CD4-positive, CD25-positive, alpha-beta regulatory T cell (primary cell): ENCODE data around the gene PCDHGB7. TPM values are rescaled to one million over a fixed set of nuclear protein-coding genes. Genes with fewer than 3 reads are reported as not detected.
"Not testable (repeated sequence)": the region's sequence is repeated elsewhere in the genome, so short reads cannot be mapped to it uniquely, and the experiment has no call there.

Source experiments
- ATAC-seq, 2 donors: fragments of 150-1000 bp; cut with Tn5 transposase; one replicate each; pipeline ENCODE4 v1.10.0; 2021; ENCODE audit warnings: low read depth in 2 of 2, moderate number of reproducible peaks in 2 of 2, moderate library complexity in 1 of 2
- DNase-seq, 3 donors: peaks; one replicate each; pipeline versions ENCODE4 v3.0.0 to v3.0.0-alpha.2; 2012 to 2022; ENCODE audit warnings: mixed read lengths in 1 of 3
- H3K27ac ChIP-seq: one replicate; pipeline ENCODE4 v1.7.0; 2013; ENCODE audit warnings: mild to moderate bottlenecking, low read length; ENCODE audit not compliant: insufficient read depth, poor library complexity, severe bottlenecking
- H3K27me3 ChIP-seq: one replicate; pipeline ENCODE4 v1.7.0; 2013; ENCODE audit warnings: low read length; ENCODE audit not compliant: control insufficient read depth, insufficient read depth
- H3K36me3 ChIP-seq: one replicate; pipeline ENCODE4 v1.7.0; 2013; ENCODE audit warnings: mild to moderate bottlenecking, low read length, moderate library complexity; ENCODE audit not compliant: control insufficient read depth, insufficient read depth
- H3K4me1 ChIP-seq: 2 replicates; pipeline ENCODE4 v1.7.0; 2013; ENCODE audit warnings: mild to moderate bottlenecking, low read length; ENCODE audit not compliant: insufficient read depth, control insufficient read depth, poor library complexity, severe bottlenecking
- H3K4me3 ChIP-seq: one replicate; pipeline ENCODE4 v1.7.0; 2013; ENCODE audit warnings: low read depth, mild to moderate bottlenecking, low read length, moderate library complexity
- H3K9me3 ChIP-seq, 2 experiments: 1 replicate in 1 of 2; 2 replicates in 1 of 2; pipeline ENCODE4 v1.7.0; 2013; ENCODE audit warnings: low read length in 2 of 2, mild to moderate bottlenecking in 1 of 2, moderate library complexity in 1 of 2; ENCODE audit not compliant: control insufficient read depth in 2 of 2
- H3K27ac Mint-ChIP-seq, 3 donors: one replicate each; pipeline ENCODE4 v1.8.0; 2020 to 2022; ENCODE audit warnings: mild to moderate bottlenecking in 3 of 3, mixed read lengths in 3 of 3, moderate library complexity in 2 of 3
- H3K27me3 Mint-ChIP-seq: one replicate; pipeline ENCODE4 v1.8.0; 2022; ENCODE audit warnings: mild to moderate bottlenecking, mixed read lengths
- H3K36me3 Mint-ChIP-seq: one replicate; pipeline ENCODE4 v1.8.0; 2020; ENCODE audit warnings: mixed read lengths
- H3K4me1 Mint-ChIP-seq, 4 donors: one replicate each; pipeline ENCODE4 v1.8.0; 2020 to 2022; ENCODE audit warnings: mixed read lengths in 4 of 4, mild to moderate bottlenecking in 1 of 4
- H3K4me3 Mint-ChIP-seq, 4 donors: one replicate each; pipeline ENCODE4 v1.8.0; 2020 to 2022; ENCODE audit warnings: mild to moderate bottlenecking in 4 of 4, mixed read lengths in 4 of 4, moderate library complexity in 3 of 4
- H3K9me3 Mint-ChIP-seq, 7 donors: one replicate each; pipeline ENCODE4 v1.8.0; 2020 to 2022; ENCODE audit warnings: mixed read lengths in 7 of 7, mild to moderate bottlenecking in 3 of 7, moderate library complexity in 2 of 7
- polyA plus RNA-seq, 4 donors: library from polyadenylated mRNA; unstranded; fragments of 300-500 nt; fragmentation: Illumina TruSeq; gene quantifications; one replicate each; pipeline ENCODE4 v1.2.3, GENCODE V29; 2021
- total RNA-seq: library from RNA; stranded (reverse); gene quantifications from one replicate; pipeline ENCODE4 v1.2.3, GENCODE V29; 2022

The PCDHGB7 gene
- total and polyA plus RNA-seq, 5 donors from 2014 or later: not detected

DNA sequence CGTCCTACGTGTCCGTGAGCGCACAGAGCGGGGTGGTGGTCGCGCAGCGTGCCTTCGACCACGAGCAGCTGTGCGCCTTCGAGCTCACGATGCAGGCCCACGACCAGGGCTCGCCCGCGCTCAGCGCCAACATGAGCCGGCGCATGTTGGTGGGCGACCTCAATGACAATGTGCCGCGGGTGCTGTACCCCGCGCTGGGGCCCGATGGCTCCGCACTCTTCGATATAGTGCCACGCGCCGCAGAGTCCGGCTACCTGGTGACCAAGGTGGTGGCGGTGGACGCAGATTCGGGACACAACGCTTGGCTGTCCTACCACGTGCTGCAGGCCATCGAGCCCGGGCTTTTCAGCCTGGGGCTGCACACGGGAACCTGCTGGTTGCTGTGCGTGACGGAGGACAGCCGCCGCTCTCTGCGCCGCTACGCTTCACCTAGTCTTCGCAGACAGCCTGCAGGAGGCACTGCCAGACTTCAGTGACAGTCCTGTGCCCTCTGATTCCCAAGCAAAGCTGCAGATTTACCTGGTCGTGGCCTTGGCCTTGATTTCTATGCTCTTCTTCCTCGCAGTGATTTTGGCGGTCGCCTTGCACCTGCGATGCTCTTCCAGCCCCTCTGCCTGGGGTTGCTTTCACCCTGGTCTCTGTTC lies 10.4 kb downstream of the PCDHGB7 start:
- DNase-seq: no peak
- Mint-ChIP-seq H3K27ac (no peak overlapping the region), H3K27me3 (peaks cover 41% of the 10 kb centered on the region), H3K9me3 (peaks cover 0 to 42% (median 9%) of the 10 kb centered on the region in 7 donors), H3K4me3 (no peak overlapping the region), H3K4me1 (peaks cover 3 to 19% (median 4%) of the 10 kb centered on the region in 4 donors), H3K36me3 (peaks cover 10% of the 10 kb centered on the region)
- no peaks in the 10 kb centered on the region for H3K4me1 ChIP-seq
- no peaks in the 10 kb centered on the region for H3K36me3 ChIP-seq
- no peak overlapping the region for H3K4me3 ChIP-seq
- no peak overlapping the region for H3K27ac ChIP-seq
- peaks cover 28% of the 10 kb centered on the region for H3K27me3 ChIP-seq
- H3K9me3 ChIP-seq: peaks cover 6 to 26% of the 10 kb centered on the region in 2 experiments
- ATAC-seq: no peak

- Mint-ChIP-seq H3K36me3 (peaks cover 10% of the 10 kb centered on the region), H3K9me3 (peaks cover 0 to 45% (median 8%) of the 10 kb centered on the region in 7 donors)
Measured at GRCh38 chr5:141430332-141431113, 13.0 kb downstream of the PCDHGB7 start, which contains the start of gene PCDHGA12. Gene PCDHGA12, plus strand, starts transcription at chr5:141430507. Its CDS starts 253 bp downstream, at chr5:141430760.

GRCh38 chr5:141431286-141431685 lies 13.8 kb downstream of the PCDHGB7 start:
- Mint-ChIP-seq H3K4me1 (peaks cover 3 to 19% (median 4%) of the 10 kb centered on the region in 4 donors), H3K4me3 (peak overlapping the region in 3 of 4 donors; percentile 35 to 72 (median 60)), H3K9me3 (peaks cover 0 to 45% (median 8%) of the 10 kb centered on the region in 7 donors), H3K36me3 (peaks cover 10% of the 10 kb centered on the region), H3K27ac (peak overlapping the region in 1 of 3 donors; percentile 43), H3K27me3 (peaks cover 37% of the 10 kb centered on the region)
- Histone ChIP-seq H3K36me3 (no peaks in the 10 kb centered on the region), H3K4me1 (no peaks in the 10 kb centered on the region), H3K9me3 (peaks cover 6 to 21% of the 10 kb centered on the region in 2 experiments), H3K27ac (no peak overlapping the region), H3K4me3 (no peak overlapping the region), H3K27me3 (peaks cover 16% of the 10 kb centered on the region)
- ATAC-seq: no peak
- DNase-seq: no peak

More at GRCh38 chr5:141430332-141431113, 13.0 kb downstream of the PCDHGB7 start, which contains the start of gene PCDHGA12:
- H3K36me3 ChIP-seq: no peaks in the 10 kb centered on the region
- H3K9me3 ChIP-seq: peaks cover 6 to 21% of the 10 kb centered on the region in 2 experiments
- Mint-ChIP-seq H3K4me3 (peak within 1 kb of the TSS; percentile 35 to 77 (median 66)), H3K27me3 (peaks cover 41% of the 10 kb centered on the region), H3K4me1 (peaks cover 3 to 19% (median 4%) of the 10 kb centered on the region in 4 donors), H3K27ac (peak within 1 kb of the TSS in 1 of 3 donors; percentile 43)
- no peak within 1 kb of the TSS for H3K4me3 ChIP-seq
- no peaks in the 10 kb centered on the region for H3K4me1 ChIP-seq
- DNase-seq (peak in 1 of 3 donors; percentile 46), ATAC-seq (peak in 1 of 2 donors; percentile 37)
- peaks cover 20% of the 10 kb centered on the region for H3K27me3 ChIP-seq
- H3K27ac ChIP-seq: no peak within 1 kb of the TSS

GRCh38 chr5:141432308-141432707 lies 14.8 kb downstream of the PCDHGB7 start:
- H3K4me3 Mint-ChIP-seq, H3K4me1 ChIP-seq, DNase-seq, H3K27ac ChIP-seq, H3K4me3 ChIP-seq, H3K36me3 Mint-ChIP-seq, H3K36me3 ChIP-seq, H3K27ac Mint-ChIP-seq, ATAC-seq: not testable (repeated sequence)
- Histone ChIP-seq H3K27me3 (peaks cover 17% of the 10 kb centered on the region), H3K9me3 (peaks cover 6 to 21% of the 10 kb centered on the region in 2 experiments)
- peaks cover 3 to 19% (median 4%) of the 10 kb centered on the region in 4 donors for H3K4me1 Mint-ChIP-seq
- peaks cover 37% of the 10 kb centered on the region for H3K27me3 Mint-ChIP-seq
- H3K9me3 Mint-ChIP-seq: peaks cover 0 to 40% (median 8%) of the 10 kb centered on the region in 7 donors

- Mint-ChIP-seq H3K4me1 (peaks cover 3 to 19% (median 4%) of the 10 kb centered on the region in 4 donors), H3K9me3 (peaks cover 0 to 40% (median 8%) of the 10 kb centered on the region in 7 donors), H3K27me3 (peaks cover 37% of the 10 kb centered on the region)
- not testable (repeated sequence) for H3K36me3 Mint-ChIP-seq, H3K27ac Mint-ChIP-seq, H3K27ac ChIP-seq, H3K4me3 Mint-ChIP-seq, ATAC-seq, H3K4me3 ChIP-seq, DNase-seq, H3K4me1 ChIP-seq, H3K36me3 ChIP-seq
- peaks cover 6 to 21% of the 10 kb centered on the region in 2 experiments for H3K9me3 ChIP-seq
- H3K27me3 ChIP-seq: peaks cover 17% of the 10 kb centered on the region
Measured at GRCh38 chr5:141432726-141433125, 15.2 kb downstream of the PCDHGB7 start.

DNA sequence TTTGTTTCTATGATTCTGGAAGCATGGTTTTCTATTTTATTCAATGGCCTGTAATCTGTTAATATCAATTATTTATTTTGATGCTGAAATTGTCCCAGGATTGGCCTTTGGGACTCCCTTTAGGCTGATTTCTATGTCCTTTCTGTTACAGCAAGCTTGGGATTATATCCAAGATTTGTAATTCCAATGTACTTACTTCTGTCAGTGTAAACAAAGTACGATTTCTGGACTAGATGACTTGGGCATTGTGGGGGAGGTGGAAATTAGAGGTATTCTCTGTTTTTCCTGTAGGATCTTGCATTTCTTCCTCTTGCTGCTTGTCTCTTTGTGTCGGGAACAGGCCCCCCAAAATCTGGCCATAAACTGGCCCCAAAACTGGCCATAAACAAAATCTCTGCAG lies 16.5 kb downstream of the PCDHGB7 start:
- Mint-ChIP-seq H3K4me3 (no peak overlapping the region), H3K36me3 (peaks cover 10% of the 10 kb centered on the region), H3K9me3 (peaks cover 0 to 34% (median 5%) of the 10 kb centered on the region in 7 donors), H3K27ac (no peak overlapping the region), H3K27me3 (peaks cover 30% of the 10 kb centered on the region), H3K4me1 (peaks cover 3 to 19% (median 4%) of the 10 kb centered on the region in 4 donors)
- Histone ChIP-seq H3K36me3 (no peaks in the 10 kb centered on the region), H3K27me3 (peaks cover 13% of the 10 kb centered on the region), H3K27ac (no peak overlapping the region), H3K4me3 (no peak overlapping the region), H3K9me3 (peaks cover 6 to 21% of the 10 kb centered on the region in 2 experiments), H3K4me1 (no peaks in the 10 kb centered on the region)
- ATAC-seq: no peak
- no peak for DNase-seq

DNA sequence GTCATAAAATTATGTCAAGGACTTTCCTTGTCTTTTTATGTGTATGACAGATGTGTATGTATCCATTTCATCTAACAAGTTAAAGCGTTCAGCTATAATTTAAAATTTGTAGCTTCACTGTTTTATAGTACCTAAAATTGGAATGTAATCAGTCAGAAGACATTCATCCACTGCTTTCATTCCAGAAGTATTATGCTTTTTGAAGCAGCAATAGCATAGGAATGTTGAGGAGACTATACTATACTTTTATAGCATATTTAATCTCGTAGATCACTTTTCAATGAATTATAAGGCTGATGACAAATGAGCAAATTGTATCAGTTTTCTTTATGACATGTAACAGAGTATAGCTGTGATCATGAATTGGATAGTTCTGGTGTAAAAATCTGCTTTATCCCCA lies 19.7 kb downstream of the PCDHGB7 start:
- ATAC-seq: no peak
- no peak overlapping the region for H3K27ac ChIP-seq
- Mint-ChIP-seq H3K36me3 (no peaks in the 10 kb centered on the region), H3K27ac (no peak overlapping the region), H3K27me3 (peaks cover 25% of the 10 kb centered on the region), H3K4me1 (peaks cover 0 to 1% (median under 1%) of the 10 kb centered on the region in 4 donors), H3K4me3 (no peak overlapping the region), H3K9me3 (peaks cover 0 to 17% (median 3%) of the 10 kb centered on the region in 7 donors)
- no peak overlapping the region for H3K4me3 ChIP-seq
- H3K9me3 ChIP-seq: peaks cover 0 to 1% of the 10 kb centered on the region in 2 experiments
- no peaks in the 10 kb centered on the region for H3K36me3 ChIP-seq
- DNase-seq: no peak
- H3K27me3 ChIP-seq: peaks cover 3% of the 10 kb centered on the region
- H3K4me1 ChIP-seq: no peaks in the 10 kb centered on the region
